H1 (cell line): ENCODE measurements around the gene CGB2. TPM values are rescaled to one million over a fixed set of nuclear protein-coding genes. Genes with fewer than 3 reads are reported as not detected.

Experiments
- CTCF ChIA-PET: fragments of 300-600 bp; sonication (Branson Sonifier 250); formaldehyde crosslinking; loops from one replicate; lab custom pipeline; 2021; ENCODE audit not compliant: partially characterized antibody; lab: Charles Lee
- POLR2A ChIA-PET: fragments of 300-600 bp; sonication (Branson Sonifier 250); formaldehyde crosslinking; loops from one replicate; lab custom pipeline; 2021; ENCODE audit warnings: inconsistent platforms; ENCODE audit not compliant: partially characterized antibody; lab: Charles Lee
- DNase-seq, 2 experiments: peaks; one replicate each; pipeline versions ENCODE4 v3.0.0 to v3.0.0-alpha.2; 2010 to 2022; ENCODE audit warnings: low spot score in 2 of 2, low read depth in 1 of 2, mixed read lengths in 1 of 2
- FAIRE-seq: peaks from 2 replicates; lab custom pipeline; 2011; peaks lifted over from hg19 to GRCh38; lab: Jason Lieb, UNC
- H2AFZ ChIP-seq: 2 replicates; pipeline ENCODE4 v1.8.1; 2012; ENCODE audit warnings: low read length, inconsistent platforms
- H2AK5ac ChIP-seq: 2 replicates; pipeline ENCODE4 v1.6.1; 2013; ENCODE audit warnings: low read depth, low read length
- H2BK120ac ChIP-seq: replicated peaks from 2 replicates; pipeline ENCODE3; 2013; ENCODE audit warnings: low read depth, low read length, inconsistent platforms
- H2BK12ac ChIP-seq: 2 replicates; pipeline ENCODE4 v1.6.1; 2013; ENCODE audit warnings: low read depth, low read length
- H2BK15ac ChIP-seq: 2 replicates; pipeline ENCODE4 v1.6.1; 2013; ENCODE audit warnings: low read length
- H2BK20ac ChIP-seq: 2 replicates; pipeline ENCODE4 v1.6.1; 2013; ENCODE audit warnings: low read length
- H2BK5ac ChIP-seq: 2 replicates; pipeline ENCODE4 v1.6.1; 2013; ENCODE audit warnings: low read depth, low read length
- H3K14ac ChIP-seq: 2 replicates; pipeline ENCODE4 v1.6.1; 2013; ENCODE audit warnings: inconsistent platforms; ENCODE audit not compliant: insufficient read length
- H3K18ac ChIP-seq: 2 replicates; pipeline ENCODE4 v1.6.1; 2013; ENCODE audit warnings: low read length; ENCODE audit errors: extremely low read depth
- H3K23ac ChIP-seq: 2 replicates; pipeline ENCODE4 v1.6.1; 2013; ENCODE audit warnings: inconsistent platforms; ENCODE audit not compliant: insufficient read length
- H3K23me2 ChIP-seq: 2 replicates; pipeline ENCODE4 v1.6.1; 2013; ENCODE audit warnings: low read depth, low read length
- H3K27ac ChIP-seq: 2 replicates; pipeline ENCODE4 v1.6.1; 2011; ENCODE audit warnings: low read depth, low read length, inconsistent platforms
- H3K27me3 ChIP-seq, 4 experiments: replicated peaks in 1 of 4; 1 replicate in 1 of 4; 2 replicates in 3 of 4; pipeline versions ENCODE4 v1.6.1 to v1.8.1; 2011 to 2013; ENCODE audit warnings: low read length in 3 of 4, mild to moderate bottlenecking in 3 of 4, inconsistent platforms in 2 of 4, mixed read lengths in 2 of 4, moderate library complexity in 1 of 4; ENCODE audit not compliant: control insufficient read depth in 3 of 4, insufficient read depth in 3 of 4; ENCODE audit errors: extremely low read depth in 1 of 4
- H3K36me3 ChIP-seq, 4 experiments: 2 replicates each; pipeline versions ENCODE4 v1.6.1 to v1.8.1; 2011 to 2013; ENCODE audit warnings: mild to moderate bottlenecking in 4 of 4, low read length in 3 of 4, moderate library complexity in 2 of 4, control low read depth in 1 of 4, inconsistent platforms in 1 of 4; ENCODE audit not compliant: insufficient read depth in 4 of 4, control insufficient read depth in 2 of 4
- H3K4ac ChIP-seq: replicated peaks from 2 replicates; pipeline ENCODE3; 2013; ENCODE audit warnings: low read length, low read depth, mixed read lengths, inconsistent platforms; ENCODE audit not compliant: insufficient read length
- H3K4me1 ChIP-seq, 4 experiments: replicated peaks in 1 of 4; 1 replicate in 1 of 4; 2 replicates in 3 of 4; pipeline versions ENCODE4 v1.6.1 to v1.8.1; 2011 to 2013; ENCODE audit warnings: low read length in 3 of 4, inconsistent platforms in 2 of 4, mixed read lengths in 1 of 4; ENCODE audit not compliant: insufficient read depth in 4 of 4, control insufficient read depth in 3 of 4
- H3K4me2 ChIP-seq, 2 experiments: 2 replicates each; pipeline versions ENCODE4 v1.6.1 to v1.8.1; 2011 to 2013; ENCODE audit warnings: low read depth in 2 of 2, low read length in 2 of 2, control low read depth in 1 of 2, inconsistent platforms in 1 of 2, mild to moderate bottlenecking in 1 of 2; ENCODE audit not compliant: insufficient read depth in 1 of 2
- H3K4me3 ChIP-seq, 4 experiments: fragments of 200-600, 300-600 bp in 1 of 4; sonication (generic), shearing (Covaris generic), sonication (Bioruptor Twin) in 1 of 4; 2 replicates each; pipeline versions ENCODE4 v1.5.1 to v1.8.1; 2011 to 2016; ENCODE audit warnings: low read length in 4 of 4, low read depth in 3 of 4, control low read depth in 2 of 4, inconsistent platforms in 2 of 4, mild to moderate bottlenecking in 2 of 4, mixed read lengths in 1 of 4, moderate library complexity in 1 of 4; ENCODE audit not compliant: insufficient read depth in 2 of 4; ENCODE audit errors: extremely low read depth in 1 of 4
- H3K56ac ChIP-seq: replicated peaks from 2 replicates; pipeline ENCODE3; 2013; ENCODE audit warnings: low read depth, mild to moderate bottlenecking, mixed read lengths, low read length, inconsistent platforms; ENCODE audit not compliant: insufficient read length
- H3K79me1 ChIP-seq: 2 replicates; pipeline ENCODE4 v1.6.1; 2013; ENCODE audit warnings: low read depth, low read length, control low read depth
- H3K79me2 ChIP-seq, 2 experiments: 2 replicates each; pipeline versions ENCODE4 v1.6.1 to v1.8.1; 2012 to 2013; ENCODE audit warnings: low read length in 2 of 2, mild to moderate bottlenecking in 2 of 2, inconsistent platforms in 1 of 2; ENCODE audit not compliant: insufficient read depth in 2 of 2, control insufficient read depth in 1 of 2
- H3K9ac ChIP-seq, 4 experiments: replicated peaks in 1 of 4; 1 replicate in 1 of 4; 2 replicates in 3 of 4; pipeline versions ENCODE4 v1.6.1 to v1.8.1; 2011 to 2013; ENCODE audit warnings: low read depth in 3 of 4, low read length in 3 of 4, control low read depth in 2 of 4, mild to moderate bottlenecking in 2 of 4, moderate library complexity in 2 of 4, inconsistent platforms in 1 of 4; ENCODE audit errors: extremely low read depth in 1 of 4
- H3K9me3 ChIP-seq, 2 experiments: 2 replicates each; pipeline versions ENCODE4 v1.6.1 to v1.8.1; 2012 to 2013; ENCODE audit warnings: mild to moderate bottlenecking in 2 of 2, moderate library complexity in 2 of 2, control low read depth in 1 of 2, inconsistent platforms in 1 of 2, low read depth in 1 of 2, low read length in 1 of 2, mixed read lengths in 1 of 2; ENCODE audit not compliant: insufficient read depth in 2 of 2
- H4K20me1 ChIP-seq, 2 experiments: replicated peaks in 1 of 2; 2 replicates each; pipeline versions ENCODE3 to v1.8.1; 2011 to 2013; ENCODE audit warnings: inconsistent platforms in 2 of 2, low read length in 2 of 2, mild to moderate bottlenecking in 1 of 2; ENCODE audit not compliant: insufficient read depth in 2 of 2, control insufficient read depth in 1 of 2
- H4K5ac ChIP-seq: 2 replicates; pipeline ENCODE4 v1.6.1; 2013; ENCODE audit warnings: low read length, low read depth, mixed read lengths, inconsistent platforms; ENCODE audit not compliant: insufficient read length
- H4K8ac ChIP-seq: 2 replicates; pipeline ENCODE4 v1.8.0; 2013; ENCODE audit warnings: mild to moderate bottlenecking, moderate library complexity, low read length, inconsistent platforms; ENCODE audit not compliant: insufficient read depth; ENCODE audit errors: extremely low read depth
- H4K91ac ChIP-seq: replicated peaks from 2 replicates; pipeline ENCODE3; 2013; ENCODE audit warnings: low read length, mixed read lengths, inconsistent platforms; ENCODE audit not compliant: insufficient read length
- ASH2L ChIP-seq: fragments of 200-600, 300-600 bp; sonication (generic); IDR thresholded peaks from one replicate; pipeline ENCODE4 v1.7.1; 2017; ENCODE audit warnings: low read length
- CEBPB ChIP-seq: IDR thresholded peaks from 2 replicates; pipeline ENCODE4 v1.6.1; 2012; ENCODE audit warnings: low read depth, low read length
- GABPA ChIP-seq: IDR thresholded peaks from 2 replicates; pipeline ENCODE4 v1.6.1; 2011; ENCODE audit warnings: mild to moderate bottlenecking, low read length, moderate library complexity, borderline replicate concordance; ENCODE audit not compliant: insufficient read depth
- HDAC2 ChIP-seq, 2 experiments: fragments of 300-600 bp in 1 of 2; sonication (generic) in 1 of 2; IDR thresholded peaks; 2 replicates each; pipeline ENCODE4 v1.6.1; 2011 to 2012; ENCODE audit warnings: low read depth in 2 of 2, low read length in 2 of 2, mild to moderate bottlenecking in 2 of 2, moderate library complexity in 2 of 2, borderline replicate concordance in 1 of 2, inconsistent platforms in 1 of 2
- NANOG ChIP-seq: IDR thresholded peaks from 2 replicates; pipeline ENCODE4 v1.6.1; 2011; ENCODE audit warnings: low read length, low read depth, mild to moderate bottlenecking, inconsistent platforms; ENCODE audit not compliant: insufficient read depth, poor library complexity, severe bottlenecking
- SAP30 ChIP-seq: fragments of 300-600 bp; sonication (generic); IDR thresholded peaks from 2 replicates; pipeline ENCODE4 v1.7.1; 2012; ENCODE audit warnings: low read length, moderate library complexity, mild to moderate bottlenecking, inconsistent platforms; ENCODE audit not compliant: insufficient read depth, insufficient replicate concordance
- SRF ChIP-seq: IDR thresholded peaks from 2 replicates; pipeline ENCODE4 v1.6.1; 2011; ENCODE audit warnings: mild to moderate bottlenecking, low read depth, low read length, moderate library complexity
- WGBS, 2 experiments: shearing (Covaris generic) in 1 of 2; methylation state at CpG; one replicate each; pipeline versions ENCODE4 v1.1.6 to v1.1.7; 2013 to 2015; ENCODE audit warnings: low lambda C conversion rate in 2 of 2, mixed read lengths in 2 of 2, inconsistent platforms in 1 of 2, low coverage in 1 of 2, missing lambda C conversion rate in 1 of 2; ENCODE audit not compliant: insufficient replicate concordance in 2 of 2, insufficient coverage in 1 of 2, insufficient read length in 1 of 2; ENCODE audit errors: extremely low coverage in 1 of 2, missing lambda C conversion rate in 1 of 2; 5-methylcytosine and 5-hydroxymethylcytosine counted together
- polyA plus RNA-seq, 7 experiments: library from polyadenylated mRNA; depleted of rRNA in 3 of 7; stranded (reverse) in 5 of 7; unstranded in 2 of 7; fragments of >200 nt in 5 of 7; fragments of 200-250 nt in 2 of 7; gene quantifications; 1 replicate in 5 of 7; 2 replicates in 1 of 7; 4 replicates in 1 of 7; pipeline versions ENCODE4 v1.2.1 to v1.2.3, GENCODE V29; 2011 to 2013; ENCODE audit warnings: missing spikeins in 2 of 7, mixed read lengths in 2 of 7
- total RNA-seq: library from RNA; stranded (reverse); fragmentation: NEBNext Ultra II Directional; extraction: Animal tissue kit (Norgen Biotek cat#: 25700); gene quantifications from 2 replicates; pipeline ENCODE4 v1.2.1, GENCODE V29; 2021
- TF ChIP-seq, protein P1 (sequence below): IDR thresholded peaks from 2 replicates; pipeline ENCODE4 v1.6.1; 2012; ENCODE audit warnings: inconsistent platforms

CGB2 gene
- total and polyA plus RNA-seq, 2 of the 8 experiments (the other 6 are each of a cell fraction or from before 2014, with no cell fraction given) = 0.71 to 3.2 TPM

DNA sequence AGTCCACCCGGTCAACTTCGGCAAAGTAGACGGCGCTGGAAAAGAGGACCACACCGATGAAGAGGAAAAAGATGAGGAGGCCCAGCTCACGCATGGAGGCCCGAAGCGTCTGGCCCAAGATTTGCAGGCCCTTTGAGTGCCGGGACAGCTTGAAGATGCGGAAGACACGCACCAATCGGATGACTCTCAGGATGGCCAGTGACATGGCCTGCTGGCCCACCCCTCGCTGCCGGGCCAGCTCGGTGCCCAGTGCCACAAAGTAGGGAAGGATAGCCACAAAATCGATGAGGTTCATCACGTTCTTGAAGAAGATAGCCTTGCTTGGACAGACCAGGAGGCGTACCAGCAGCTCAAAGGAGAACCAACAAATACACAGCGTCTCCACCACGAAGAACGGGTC, 38.7 kb downstream of the CGB2 start:
- FAIRE-seq = no peak
- Histone ChIP-seq H2BK15ac (no peak overlapping the region), H3K18ac (no peak overlapping the region), H2BK20ac (no peak overlapping the region), H4K5ac (no peak overlapping the region), H3K27me3 (peaks cover 26 to 78% (median 68%) of the 10 kb centered on the region in 4 experiments), H3K4ac (no peak overlapping the region), H3K14ac (no peak overlapping the region), H2BK12ac (no peak overlapping the region), H3K4me3 (no peak overlapping the region), H3K9ac (no peak overlapping the region), H4K8ac (no peak overlapping the region; the same call in 1 of the 2 replicates), H3K79me2 (no peaks in the 10 kb centered on the region), H4K91ac (no peak overlapping the region), H3K4me1 (peaks cover 0 to 10% (median 7%) of the 10 kb centered on the region in 4 experiments; a peak in 6 of 7 replicates), H2AK5ac (no peak overlapping the region), H2BK120ac (no peak overlapping the region), H2AFZ (no peak overlapping the region), H3K79me1 (no peaks in the 10 kb centered on the region), H3K27ac (no peak overlapping the region), H2BK5ac (no peak overlapping the region), H3K23ac (no peak overlapping the region), H3K56ac (no peak overlapping the region), H3K23me2 (peaks cover 4% of the 10 kb centered on the region), H3K9me3 (peaks cover 0 to 5% of the 10 kb centered on the region in 2 experiments; a peak in 1 of 4 replicates), H3K36me3 (peaks cover 0 to 4% (median 0%) of the 10 kb centered on the region in 4 experiments; a peak in 1 of 8 replicates), H4K20me1 (no peaks in the 10 kb centered on the region), H3K4me2 (no peak overlapping the region)
- no peak for TF ChIP-seq HDAC2 (IDR thresholded peaks at IDR 0.05; ENCODE audit: borderline replicate concordance in 1 of 2, low read depth in 2 of 2, low read length in 2 of 2)
- no peak for TF ChIP-seq CEBPB
- no peak for TF ChIP-seq ASH2L
- TF ChIP-seq NANOG = no peak
- no peak for TF ChIP-seq SRF
- TF ChIP-seq GABPA = no peak
- TF ChIP-seq SAP30 = no peak
- TF ChIP-seq, protein P1, sequence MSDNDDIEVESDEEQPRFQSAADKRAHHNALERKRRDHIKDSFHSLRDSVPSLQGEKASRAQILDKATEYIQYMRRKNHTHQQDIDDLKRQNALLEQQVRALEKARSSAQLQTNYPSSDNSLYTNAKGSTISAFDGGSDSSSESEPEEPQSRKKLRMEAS = no peak
- ChIA-PET POLR2A (interaction anchor here (0.6 to 1.4 kb wide), 3 partner anchors 12 to 198 kb away, joined by 3 to 4 read pairs (median 3); partner anchors contain the start of gene PPP1R15A), CTCF (interaction anchor here (0.5 to 2.2 kb wide), 8 partner anchors 12 to 228 kb away, joined by 3 to 11 read pairs (median 4); partner anchors contain the start of genes CGB2, CGB7 and GYS1)
- no peak for DNase-seq
- WGBS, 2 experiments = 93% methylated on average over 21 of the region's 21 CpGs; no CpG with 5 or more reads in 1 of the 2 experiments
